ENCODE measurements around the gene DEDD2.

Gene DEDD2

DNA sequence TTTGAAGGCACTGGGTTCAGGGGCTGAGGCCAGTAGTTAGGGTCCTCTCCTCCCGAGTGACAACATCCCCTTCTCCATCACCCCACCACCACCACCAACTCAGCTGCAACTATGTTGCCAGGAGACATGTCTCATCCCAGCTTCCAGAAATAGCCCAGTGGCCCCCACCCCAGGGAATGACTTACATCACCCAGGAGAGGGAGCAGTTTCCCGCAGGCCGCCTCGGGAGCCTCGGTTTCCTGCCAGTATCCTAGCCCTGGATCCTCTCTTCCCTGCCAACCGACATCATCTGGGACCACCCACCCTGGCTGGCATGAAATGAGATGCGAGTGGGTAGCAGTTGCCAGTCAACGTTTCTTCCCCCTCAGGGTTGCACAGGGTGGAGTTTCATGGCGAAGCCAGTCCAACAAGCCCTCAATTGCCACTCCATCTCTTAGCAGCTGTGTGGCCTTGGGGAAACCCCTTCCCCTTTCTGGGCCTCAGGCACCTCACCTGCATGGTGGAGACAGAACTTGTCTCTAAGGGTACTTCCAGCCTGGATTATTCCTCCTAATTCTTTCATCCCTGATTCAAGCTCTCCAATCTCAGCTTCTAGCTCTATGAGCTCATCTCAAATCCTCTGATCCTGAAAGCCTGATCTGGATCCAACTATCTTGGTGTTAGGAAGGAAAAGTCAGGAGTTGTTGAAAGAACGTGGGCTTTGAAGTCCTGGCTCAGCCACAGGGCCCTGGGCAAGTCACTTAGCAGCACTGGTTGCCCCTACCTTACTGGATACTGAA, 28.9 kb upstream of the DEDD2 start:
- DNase-seq (ENCODE audit: low read depth): peak; percentile 80
- no peak overlapping the region for H3K4me3 ChIP-seq (replicated peaks; ENCODE audit: low read depth, low read length)
- TF ChIP-seq, protein P1, sequence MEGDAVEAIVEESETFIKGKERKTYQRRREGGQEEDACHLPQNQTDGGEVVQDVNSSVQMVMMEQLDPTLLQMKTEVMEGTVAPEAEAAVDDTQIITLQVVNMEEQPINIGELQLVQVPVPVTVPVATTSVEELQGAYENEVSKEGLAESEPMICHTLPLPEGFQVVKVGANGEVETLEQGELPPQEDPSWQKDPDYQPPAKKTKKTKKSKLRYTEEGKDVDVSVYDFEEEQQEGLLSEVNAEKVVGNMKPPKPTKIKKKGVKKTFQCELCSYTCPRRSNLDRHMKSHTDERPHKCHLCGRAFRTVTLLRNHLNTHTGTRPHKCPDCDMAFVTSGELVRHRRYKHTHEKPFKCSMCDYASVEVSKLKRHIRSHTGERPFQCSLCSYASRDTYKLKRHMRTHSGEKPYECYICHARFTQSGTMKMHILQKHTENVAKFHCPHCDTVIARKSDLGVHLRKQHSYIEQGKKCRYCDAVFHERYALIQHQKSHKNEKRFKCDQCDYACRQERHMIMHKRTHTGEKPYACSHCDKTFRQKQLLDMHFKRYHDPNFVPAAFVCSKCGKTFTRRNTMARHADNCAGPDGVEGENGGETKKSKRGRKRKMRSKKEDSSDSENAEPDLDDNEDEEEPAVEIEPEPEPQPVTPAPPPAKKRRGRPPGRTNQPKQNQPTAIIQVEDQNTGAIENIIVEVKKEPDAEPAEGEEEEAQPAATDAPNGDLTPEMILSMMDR (IDR thresholded peaks at IDR 0.05; ENCODE audit: low read length, missing control alignments): peak; percentile 76

DNA sequence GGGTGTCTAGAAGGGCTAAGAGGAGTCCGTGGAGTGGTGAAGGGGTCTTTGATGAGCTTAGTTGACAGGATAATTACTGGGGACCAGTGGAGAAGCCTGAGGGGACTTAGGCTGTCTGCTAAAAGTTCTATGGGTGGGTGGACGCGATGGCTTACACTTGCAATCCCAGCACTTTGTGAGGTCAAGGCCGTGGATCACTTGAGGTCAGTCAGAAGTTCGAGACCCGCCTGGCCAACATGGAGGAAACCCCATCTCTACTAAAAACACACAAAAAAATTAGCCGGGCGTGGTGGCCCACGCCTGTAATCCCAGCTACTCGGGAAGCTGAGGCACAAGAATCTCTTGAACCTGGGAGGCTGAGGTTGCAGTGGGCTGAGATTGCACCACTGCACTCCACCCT, 27.8 kb upstream of the DEDD2 start:
- TF ChIP-seq, protein P1 (IDR thresholded peaks at IDR 0.05; ENCODE audit: low read length, missing control alignments): no peak
- H3K4me3 ChIP-seq (replicated peaks; ENCODE audit: low read depth, low read length): no peak overlapping the region
- DNase-seq (ENCODE audit: low read depth): no peak

DNA sequence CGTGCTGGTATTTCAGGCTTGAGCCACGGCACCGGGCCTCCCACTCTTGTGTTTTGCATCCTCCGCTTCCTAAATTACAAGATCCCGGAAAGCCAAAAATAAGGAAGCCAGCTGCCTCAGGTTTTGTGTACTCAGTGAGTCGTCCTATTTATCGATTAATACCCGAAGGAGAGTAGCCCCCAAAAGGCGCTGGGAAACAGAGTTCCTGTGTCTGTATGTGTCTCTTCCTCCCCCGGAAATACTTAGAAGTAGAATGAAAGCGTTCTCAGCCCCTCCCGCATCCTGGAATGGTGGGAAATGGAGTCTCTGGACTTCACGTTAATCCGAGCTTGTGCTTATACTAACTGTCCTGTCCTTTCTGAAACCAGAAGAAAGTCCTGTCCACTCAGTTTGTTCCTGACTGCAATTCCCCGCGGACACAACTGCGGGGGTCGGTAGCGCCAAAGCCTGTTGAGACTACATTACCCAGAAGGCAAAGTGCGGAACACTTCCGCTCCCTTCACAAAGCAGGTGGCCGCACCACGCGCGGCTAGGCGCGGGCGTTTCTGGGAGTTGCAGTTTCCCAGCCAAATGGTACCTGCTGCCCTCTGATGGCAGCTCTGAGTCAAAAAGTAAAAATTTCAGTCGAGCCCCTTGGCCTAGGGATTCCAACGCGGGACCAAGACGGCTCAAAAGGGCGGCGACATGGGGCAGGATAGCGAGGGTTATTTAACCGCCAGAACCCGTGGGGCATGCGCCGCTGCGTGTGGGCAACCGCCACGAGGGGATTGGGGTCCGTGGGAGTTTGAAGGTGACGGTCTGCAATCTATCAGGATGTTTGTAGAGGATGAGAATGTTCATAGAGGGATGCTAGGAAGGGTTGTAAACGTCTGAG, 27.1 kb upstream of the DEDD2 start:
- DNase-seq (ENCODE audit: low read depth): peak; percentile 95
- H3K4me3 ChIP-seq (replicated peaks; ENCODE audit: low read depth, low read length): peak overlapping the region; percentile 84
- TF ChIP-seq, protein P1 (IDR thresholded peaks at IDR 0.05; ENCODE audit: low read length, missing control alignments): peak; percentile 63

- peak within 1 kb of the TSS; percentile 84 for H3K4me3 ChIP-seq (replicated peaks; ENCODE audit: low read depth, low read length)
- TF ChIP-seq, protein P1 (IDR thresholded peaks at IDR 0.05; ENCODE audit: low read length, missing control alignments): no peak
- peak; percentile 100 for DNase-seq (ENCODE audit: low read depth)
Observed at GRCh38 chr19:42242512-42243409, 25.3 kb upstream of the DEDD2 start, which contains the start of gene GSK3A. TSS of gene GSK3A (minus strand) at chr19:42242602. CDS start at chr19:42242465, 137 bp downstream.

DNA sequence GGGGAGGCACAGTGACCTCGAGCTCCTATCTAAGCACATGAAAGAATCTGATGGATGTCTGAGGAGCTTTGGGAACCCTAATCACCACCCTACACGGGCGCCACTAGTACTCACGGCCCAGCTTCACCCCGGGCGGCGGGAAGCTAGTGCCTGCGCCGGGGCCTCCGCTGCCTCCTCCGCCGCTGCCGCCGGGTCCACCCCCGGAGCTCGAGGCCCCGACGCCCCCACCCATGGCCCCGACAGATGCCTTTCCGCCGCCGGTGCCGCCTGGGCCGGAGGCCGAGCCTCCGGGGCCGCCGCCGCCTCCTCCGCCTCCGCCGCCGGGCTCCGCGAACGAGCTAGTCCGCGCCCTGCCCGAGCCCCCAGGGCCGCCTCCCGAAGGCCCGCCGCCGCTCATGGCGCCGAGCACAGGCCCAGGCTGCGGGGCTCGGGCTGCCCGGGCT, 24.6 kb upstream of the DEDD2 start:
- TF ChIP-seq, protein P1 (IDR thresholded peaks at IDR 0.05; ENCODE audit: low read length, missing control alignments): no peak
- DNase-seq (ENCODE audit: low read depth): no peak
- H3K4me3 ChIP-seq (replicated peaks; ENCODE audit: low read depth, low read length): peak overlapping the region; percentile 75

GRCh38 chr19:42241279-42241678, 23.8 kb upstream of the DEDD2 start:
- H3K4me3 ChIP-seq (replicated peaks; ENCODE audit: low read depth, low read length): peak overlapping the region; percentile 75
- TF ChIP-seq, protein P1 (IDR thresholded peaks at IDR 0.05; ENCODE audit: low read length, missing control alignments): no peak
- DNase-seq (ENCODE audit: low read depth): no peak

Measured in fibroblast of pulmonary artery (primary cell).